Measurements from ENCODE around the gene PCDHGB5. TPM values are rescaled to one million over a fixed set of nuclear protein-coding genes. Genes with fewer than 3 reads are reported as not detected.
A peak's percentile ranks its signal among the peaks of the same experiment; 100 is the strongest.
"Not testable (repeated sequence)": the region's sequence is repeated elsewhere in the genome, so short reads cannot be mapped to it uniquely, and the experiment has no call there.

Gene PCDHGB5
- total and polyA plus RNA-seq, 4 donors, result 1.2 to 14.3 (median 6.3) TPM

DNA sequence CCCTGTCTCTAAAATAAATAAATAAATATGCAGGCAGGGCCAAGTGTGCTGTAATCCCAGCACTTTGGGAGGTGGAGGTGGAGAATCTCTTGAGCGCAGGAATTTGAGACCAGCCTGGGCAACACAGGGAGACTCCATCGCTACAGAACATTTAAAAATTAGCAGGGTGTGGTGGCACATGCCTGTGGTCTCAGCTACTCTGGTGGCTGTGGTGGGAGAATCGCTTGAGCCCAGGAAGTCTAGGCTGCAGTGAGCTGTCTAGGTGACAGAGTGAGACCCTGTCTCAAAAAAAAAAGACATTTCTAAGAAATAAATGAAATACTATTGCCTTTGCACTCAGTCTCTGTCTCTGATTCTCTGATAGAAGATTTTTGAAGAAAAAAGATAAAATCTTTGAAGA, 13.8 kb downstream of the PCDHGB5 start:
- H3K9me3 ChIP-seq (ENCODE audit: control insufficient read depth in 4 of 4, insufficient read depth in 3 of 4, low read length in 3 of 4), result peaks cover 0 to 51% (median 31%) of the 10 kb centered on the region in 4 donors
- no peak overlapping the region for H3K4me3 ChIP-seq
- no peak overlapping the region for H3K9ac ChIP-seq (ENCODE audit: insufficient read depth in 1 of 2, low read length in 2 of 2)
- no peak for DNase-seq
- H3K27me3 ChIP-seq (ENCODE audit: control insufficient read depth in 3 of 3, insufficient read depth in 3 of 3, low read length in 2 of 3), result peaks cover 0 to 7% (median 7%) of the 10 kb centered on the region in 3 donors
- peaks cover 0 to 30% (median 0%) of the 10 kb centered on the region in 4 donors for H3K36me3 ChIP-seq (ENCODE audit: control insufficient read depth in 4 of 4, insufficient read depth in 4 of 4, low read length in 4 of 4)
- WGBS, 2 donors, result 58 to 77% methylated on average over 3 of the region's 3 CpGs
- no peak for ATAC-seq (ENCODE audit: insufficient read depth, low FRiP score)
- peaks cover 0 to 2% (median 0%) of the 10 kb centered on the region in 5 donors for H3K4me1 ChIP-seq (ENCODE audit: control insufficient read depth in 5 of 5, insufficient read depth in 5 of 5, low read length in 5 of 5)
- TF ChIP-seq, protein P1, sequence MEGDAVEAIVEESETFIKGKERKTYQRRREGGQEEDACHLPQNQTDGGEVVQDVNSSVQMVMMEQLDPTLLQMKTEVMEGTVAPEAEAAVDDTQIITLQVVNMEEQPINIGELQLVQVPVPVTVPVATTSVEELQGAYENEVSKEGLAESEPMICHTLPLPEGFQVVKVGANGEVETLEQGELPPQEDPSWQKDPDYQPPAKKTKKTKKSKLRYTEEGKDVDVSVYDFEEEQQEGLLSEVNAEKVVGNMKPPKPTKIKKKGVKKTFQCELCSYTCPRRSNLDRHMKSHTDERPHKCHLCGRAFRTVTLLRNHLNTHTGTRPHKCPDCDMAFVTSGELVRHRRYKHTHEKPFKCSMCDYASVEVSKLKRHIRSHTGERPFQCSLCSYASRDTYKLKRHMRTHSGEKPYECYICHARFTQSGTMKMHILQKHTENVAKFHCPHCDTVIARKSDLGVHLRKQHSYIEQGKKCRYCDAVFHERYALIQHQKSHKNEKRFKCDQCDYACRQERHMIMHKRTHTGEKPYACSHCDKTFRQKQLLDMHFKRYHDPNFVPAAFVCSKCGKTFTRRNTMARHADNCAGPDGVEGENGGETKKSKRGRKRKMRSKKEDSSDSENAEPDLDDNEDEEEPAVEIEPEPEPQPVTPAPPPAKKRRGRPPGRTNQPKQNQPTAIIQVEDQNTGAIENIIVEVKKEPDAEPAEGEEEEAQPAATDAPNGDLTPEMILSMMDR (IDR thresholded peaks at IDR 0.05; ENCODE audit: control extremely low read depth, extremely low read depth), result no peak
- H3K27ac ChIP-seq (ENCODE audit: low read depth in 1 of 2, low read length in 1 of 2), result no peak overlapping the region

DNA sequence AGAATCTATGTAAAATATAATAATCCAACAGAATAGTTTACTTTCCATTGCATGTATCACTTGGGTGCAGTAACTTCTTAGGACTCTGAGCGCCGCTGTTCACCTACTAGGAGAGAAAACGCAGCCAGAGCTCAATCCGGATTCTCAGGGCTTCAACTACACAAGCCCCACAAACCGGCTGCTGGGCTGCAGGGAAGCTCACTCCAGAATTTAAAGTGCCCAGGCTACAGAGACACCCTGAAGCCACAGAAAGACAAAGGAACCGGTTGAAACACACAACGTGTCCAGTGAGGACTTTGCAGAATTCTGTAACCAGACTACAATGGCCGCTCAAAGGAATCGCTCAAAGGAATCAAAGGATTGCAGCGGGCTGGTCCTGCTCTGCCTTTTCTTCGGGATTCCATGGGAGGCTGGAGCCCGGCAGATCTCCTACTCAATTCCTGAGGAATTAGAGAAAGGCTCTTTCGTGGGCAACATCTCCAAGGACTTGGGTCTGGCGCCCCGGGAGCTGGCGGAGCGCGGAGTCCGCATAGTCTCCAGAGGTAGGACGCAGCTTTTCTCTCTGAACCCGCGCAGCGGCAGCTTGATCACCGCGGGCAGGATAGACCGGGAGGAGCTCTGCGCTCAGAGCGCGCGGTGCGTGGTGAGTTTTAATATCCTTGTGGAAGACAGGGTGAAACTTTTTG, 15.2 kb downstream of the PCDHGB5 start, which contains the start of gene PCDHGA10:
TSS of gene PCDHGA10 (plus strand) at position 134 of the 686 bp plus-strand sequence. CDS start at position 323, 189 bp downstream.
- Histone ChIP-seq H3K9me3 (ENCODE audit: control insufficient read depth in 4 of 4, insufficient read depth in 3 of 4, low read length in 3 of 4) (peaks cover 0 to 54% (median 28%) of the 10 kb centered on the region in 4 donors), H3K27ac (ENCODE audit: low read depth in 1 of 2, low read length in 1 of 2) (no peak within 1 kb of the TSS), H3K4me1 (ENCODE audit: control insufficient read depth in 5 of 5, insufficient read depth in 5 of 5, low read length in 5 of 5) (peaks cover 0 to 2% (median 0%) of the 10 kb centered on the region in 5 donors), H3K4me3 (no peak within 1 kb of the TSS), H3K9ac (ENCODE audit: insufficient read depth in 1 of 2, low read length in 2 of 2) (no peak within 1 kb of the TSS), H3K27me3 (ENCODE audit: control insufficient read depth in 3 of 3, insufficient read depth in 3 of 3, low read length in 2 of 3) (peaks cover 0 to 7% (median 7%) of the 10 kb centered on the region in 3 donors), H3K36me3 (ENCODE audit: control insufficient read depth in 4 of 4, insufficient read depth in 4 of 4, low read length in 4 of 4) (peaks cover 0 to 33% (median 0%) of the 10 kb centered on the region in 4 donors)
- 14 to 16% methylated on average over 31 of the region's 31 CpGs for WGBS, 2 donors
- TF ChIP-seq, protein P1 (IDR thresholded peaks at IDR 0.05; ENCODE audit: control extremely low read depth, extremely low read depth), result peak; percentile 14
- DNase-seq, result peak; percentile 60 to 67 (median 66)
- no peak for ATAC-seq (ENCODE audit: insufficient read depth, low FRiP score)

DNA sequence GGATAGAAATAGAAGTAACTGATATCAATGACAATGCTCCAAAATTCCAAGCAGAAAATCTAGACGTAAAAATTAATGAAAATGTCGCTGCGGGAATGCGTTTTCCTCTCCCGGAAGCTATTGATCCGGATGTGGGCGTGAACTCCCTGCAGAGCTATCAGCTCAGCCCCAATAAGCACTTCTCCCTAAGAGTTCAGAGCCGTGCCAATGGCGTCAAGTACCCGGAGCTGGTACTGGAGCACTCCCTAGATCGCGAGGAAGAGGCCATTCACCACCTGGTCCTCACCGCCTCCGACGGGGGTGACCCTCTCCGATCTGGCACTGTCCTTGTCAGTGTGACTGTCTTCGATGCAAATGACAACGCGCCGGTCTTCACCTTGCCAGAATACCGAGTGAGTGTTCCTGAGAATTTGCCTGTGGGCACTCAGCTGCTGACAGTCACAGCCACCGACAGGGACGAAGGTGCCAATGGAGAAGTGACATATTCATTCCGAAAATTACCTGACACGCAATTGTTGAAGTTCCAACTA, 15.9 kb downstream of the PCDHGB5 start:
- ATAC-seq (ENCODE audit: insufficient read depth, low FRiP score), result no peak

DNA sequence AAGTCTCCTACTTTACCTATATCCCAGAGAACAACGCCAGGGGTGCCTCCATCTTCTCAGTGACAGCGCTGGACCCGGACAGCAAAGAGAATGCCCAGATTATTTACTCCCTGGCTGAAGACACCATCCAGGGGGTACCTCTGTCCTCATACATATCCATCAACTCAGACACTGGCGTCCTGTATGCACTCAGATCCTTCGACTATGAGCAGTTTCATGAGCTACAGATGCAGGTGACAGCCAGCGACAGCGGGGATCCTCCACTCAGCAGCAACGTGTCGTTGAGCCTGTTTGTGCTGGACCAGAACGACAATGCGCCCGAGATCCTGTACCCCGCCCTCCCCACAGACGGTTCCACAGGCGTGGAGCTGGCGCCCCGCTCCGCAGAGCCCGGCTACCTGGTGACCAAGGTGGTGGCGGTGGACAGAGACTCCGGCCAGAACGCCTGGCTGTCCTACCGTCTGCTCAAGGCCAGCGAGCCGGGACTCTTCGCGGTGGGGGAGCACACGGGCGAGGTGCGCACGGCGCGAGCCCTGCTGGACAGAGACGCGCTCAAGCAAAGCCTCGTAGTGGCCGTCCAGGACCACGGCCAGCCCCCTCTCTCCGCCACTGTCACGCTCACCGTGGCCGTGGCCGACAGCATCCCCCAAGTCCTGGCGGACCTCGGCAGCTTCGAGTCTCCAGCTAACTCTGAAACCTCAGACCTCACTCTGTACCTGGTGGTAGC, 17.0 kb downstream of the PCDHGB5 start:
- H3K27ac ChIP-seq (ENCODE audit: low read depth in 1 of 2, low read length in 1 of 2); H3K9ac ChIP-seq (ENCODE audit: insufficient read depth in 1 of 2, low read length in 2 of 2); ATAC-seq (ENCODE audit: insufficient read depth, low FRiP score); DNase-seq; H3K27me3 ChIP-seq (ENCODE audit: control insufficient read depth in 3 of 3, insufficient read depth in 3 of 3, low read length in 2 of 3); H3K4me1 ChIP-seq (ENCODE audit: control insufficient read depth in 5 of 5, insufficient read depth in 5 of 5, low read length in 5 of 5); H3K4me3 ChIP-seq: not testable (repeated sequence)
- Histone ChIP-seq H3K36me3 (ENCODE audit: control insufficient read depth in 4 of 4, insufficient read depth in 4 of 4, low read length in 4 of 4) (peaks cover 0 to 40% (median 0%) of the 10 kb centered on the region in 4 donors), H3K9me3 (ENCODE audit: control insufficient read depth in 4 of 4, insufficient read depth in 3 of 4, low read length in 3 of 4) (peaks cover 0 to 57% (median 31%) of the 10 kb centered on the region in 4 donors)
- WGBS, 2 donors, result 25 to 36% methylated on average over 19 to 46 of the region's 46 CpGs

More for the DNA sequence above, 15.9 kb downstream of the PCDHGB5 start:
- 14 to 17% methylated on average over 25 of the region's 25 CpGs for WGBS, 2 donors
- TF ChIP-seq, protein P1 (IDR thresholded peaks at IDR 0.05; ENCODE audit: control extremely low read depth, extremely low read depth), result no peak
- Histone ChIP-seq H3K9me3 (ENCODE audit: control insufficient read depth in 4 of 4, insufficient read depth in 3 of 4, low read length in 3 of 4) (peaks cover 0 to 54% (median 31%) of the 10 kb centered on the region in 4 donors), H3K27ac (ENCODE audit: low read depth in 1 of 2, low read length in 1 of 2) (no peak overlapping the region), H3K9ac (ENCODE audit: insufficient read depth in 1 of 2, low read length in 2 of 2) (no peak overlapping the region), H3K4me1 (ENCODE audit: control insufficient read depth in 5 of 5, insufficient read depth in 5 of 5, low read length in 5 of 5) (peaks cover 0 to 2% (median 0%) of the 10 kb centered on the region in 5 donors), H3K27me3 (ENCODE audit: control insufficient read depth in 3 of 3, insufficient read depth in 3 of 3, low read length in 2 of 3) (peaks cover 0 to 9% (median 7%) of the 10 kb centered on the region in 3 donors), H3K4me3 (no peak overlapping the region), H3K36me3 (ENCODE audit: control insufficient read depth in 4 of 4, insufficient read depth in 4 of 4, low read length in 4 of 4) (peaks cover 0 to 39% (median 0%) of the 10 kb centered on the region in 4 donors)
- DNase-seq, result no peak

DNA sequence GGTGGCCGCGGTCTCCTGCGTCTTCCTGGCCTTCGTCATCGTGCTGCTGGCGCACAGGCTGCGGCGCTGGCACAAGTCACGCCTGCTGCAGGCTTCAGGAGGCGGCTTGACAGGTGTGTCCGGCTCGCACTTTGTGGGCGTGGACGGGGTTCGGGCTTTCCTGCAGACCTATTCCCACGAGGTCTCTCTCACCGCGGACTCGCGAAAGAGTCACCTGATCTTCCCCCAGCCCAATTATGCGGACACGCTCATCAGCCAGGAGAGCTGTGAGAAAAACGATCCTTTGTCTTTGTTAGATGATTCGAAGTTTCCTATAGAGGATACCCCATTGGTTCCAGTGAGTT, 17.5 kb downstream of the PCDHGB5 start:
- WGBS, 2 donors, result 23% methylated on average over 24 of the region's 24 CpGs
- H3K27me3 ChIP-seq (ENCODE audit: control insufficient read depth in 3 of 3, insufficient read depth in 3 of 3, low read length in 2 of 3); H3K4me1 ChIP-seq (ENCODE audit: control insufficient read depth in 5 of 5, insufficient read depth in 5 of 5, low read length in 5 of 5); H3K4me3 ChIP-seq; ATAC-seq (ENCODE audit: insufficient read depth, low FRiP score); H3K9ac ChIP-seq (ENCODE audit: insufficient read depth in 1 of 2, low read length in 2 of 2); H3K27ac ChIP-seq (ENCODE audit: low read depth in 1 of 2, low read length in 1 of 2); DNase-seq: not testable (repeated sequence)
- H3K36me3 ChIP-seq (ENCODE audit: control insufficient read depth in 4 of 4, insufficient read depth in 4 of 4, low read length in 4 of 4), result peaks cover 0 to 38% (median 0%) of the 10 kb centered on the region in 4 donors
- peaks cover 0 to 54% (median 33%) of the 10 kb centered on the region in 4 donors for H3K9me3 ChIP-seq (ENCODE audit: control insufficient read depth in 4 of 4, insufficient read depth in 3 of 4, low read length in 3 of 4)
